Testis (tissue), 2 donors: ENCODE data around the gene GJB5.

Experiments used
- POLR2A ChIP-seq: fragments of 450-650 bp; IDR thresholded peaks from one replicate; pipeline ENCODE4 v1.6.1; 2017; ENCODE audit warnings: antibody characterized with exemption, mild to moderate bottlenecking, moderate library complexity
- TF ChIP-seq, protein P1 (sequence below), 3 experiments: fragments of 450-650 bp in 2 of 3; fragments of 200-600 bp in 1 of 3; sonication (generic) in 1 of 3; IDR thresholded peaks; one replicate each; pipeline ENCODE4 v1.5.1; 2016 to 2019; ENCODE audit warnings: antibody characterized with exemption in 3 of 3, mild to moderate bottlenecking in 2 of 3, moderate library complexity in 1 of 3

- no peak for TF ChIP-seq POLR2A
- TF ChIP-seq, protein P1, sequence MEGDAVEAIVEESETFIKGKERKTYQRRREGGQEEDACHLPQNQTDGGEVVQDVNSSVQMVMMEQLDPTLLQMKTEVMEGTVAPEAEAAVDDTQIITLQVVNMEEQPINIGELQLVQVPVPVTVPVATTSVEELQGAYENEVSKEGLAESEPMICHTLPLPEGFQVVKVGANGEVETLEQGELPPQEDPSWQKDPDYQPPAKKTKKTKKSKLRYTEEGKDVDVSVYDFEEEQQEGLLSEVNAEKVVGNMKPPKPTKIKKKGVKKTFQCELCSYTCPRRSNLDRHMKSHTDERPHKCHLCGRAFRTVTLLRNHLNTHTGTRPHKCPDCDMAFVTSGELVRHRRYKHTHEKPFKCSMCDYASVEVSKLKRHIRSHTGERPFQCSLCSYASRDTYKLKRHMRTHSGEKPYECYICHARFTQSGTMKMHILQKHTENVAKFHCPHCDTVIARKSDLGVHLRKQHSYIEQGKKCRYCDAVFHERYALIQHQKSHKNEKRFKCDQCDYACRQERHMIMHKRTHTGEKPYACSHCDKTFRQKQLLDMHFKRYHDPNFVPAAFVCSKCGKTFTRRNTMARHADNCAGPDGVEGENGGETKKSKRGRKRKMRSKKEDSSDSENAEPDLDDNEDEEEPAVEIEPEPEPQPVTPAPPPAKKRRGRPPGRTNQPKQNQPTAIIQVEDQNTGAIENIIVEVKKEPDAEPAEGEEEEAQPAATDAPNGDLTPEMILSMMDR (IDR thresholded peaks at IDR 0.05): no peak
Observed at GRCh38 chr1:34745666-34746065, 9.2 kb upstream of the GJB5 start.
